GM21515 (cell line): ENCODE results near the gene OR1F1.
A peak's percentile ranks its signal among the peaks of the same experiment; 100 is the strongest.
"Not testable (repeated sequence)": the region's sequence is repeated elsewhere in the genome, so short reads cannot be mapped to it uniquely, and the experiment has no call there.

Experiments
- ATAC-seq: cut with Tn5 transposase; IDR thresholded peaks from one replicate; pipeline ENCODE4 v1.9.1; 2021; ENCODE audit not compliant: unreplicated experiment

OR1F1 gene

DNA sequence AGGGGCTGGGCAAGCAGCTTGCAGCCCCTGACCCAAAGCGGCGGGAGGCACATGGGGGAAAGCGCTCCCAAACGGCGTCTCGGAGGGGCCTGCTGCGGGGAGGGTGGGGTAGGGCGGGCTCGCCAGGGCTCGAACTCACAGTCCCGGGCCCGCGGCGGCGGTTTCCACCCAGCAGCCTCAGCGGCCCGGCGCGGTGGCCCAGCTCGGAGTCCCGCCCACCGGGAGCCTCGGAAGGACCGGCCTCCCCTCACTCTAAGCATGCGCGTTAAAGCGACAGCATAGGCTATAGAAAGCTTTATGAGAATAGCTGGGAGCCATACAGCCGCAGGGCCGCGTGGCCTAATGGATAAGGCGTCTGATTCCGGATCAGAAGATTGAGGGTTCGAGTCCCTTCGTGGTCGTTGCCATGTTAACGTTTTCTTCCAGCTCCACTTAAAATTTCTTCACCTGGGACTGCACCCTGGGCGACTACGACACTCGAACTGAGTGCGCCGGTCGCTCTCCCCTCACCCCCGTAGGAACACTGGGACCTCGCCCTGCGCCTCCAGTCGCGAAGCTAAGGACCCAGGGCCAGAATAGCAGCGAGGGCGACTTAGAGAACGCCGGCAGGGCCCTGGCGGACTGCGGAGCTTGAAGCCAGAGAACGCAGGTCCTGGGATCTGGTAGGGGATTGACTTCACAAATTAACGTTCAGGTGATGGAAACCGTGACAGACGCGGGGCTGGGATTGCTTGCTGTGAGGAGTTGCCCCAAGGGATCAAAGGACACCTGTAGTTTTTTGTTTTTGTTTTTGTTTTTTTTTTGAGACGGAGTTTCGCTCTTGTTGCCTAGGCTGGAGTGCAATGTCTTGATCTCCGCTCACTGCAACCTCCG, 37.4 kb upstream of the OR1F1 start:
- peak; percentile 65 for ATAC-seq

DNA sequence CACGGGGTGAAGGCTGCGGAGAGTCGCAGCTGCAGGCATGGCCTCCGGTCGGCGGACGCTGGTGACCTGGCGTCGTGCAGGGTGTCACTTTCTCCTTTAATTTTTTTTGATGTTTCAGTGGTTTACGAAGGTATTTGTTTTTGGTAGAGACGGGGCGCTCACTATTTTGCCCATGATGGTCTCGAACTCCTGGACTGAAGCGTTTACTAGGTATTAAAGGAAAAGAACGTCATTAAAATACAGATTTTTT, 36.1 kb upstream of the OR1F1 start:
- no peak for ATAC-seq

DNA sequence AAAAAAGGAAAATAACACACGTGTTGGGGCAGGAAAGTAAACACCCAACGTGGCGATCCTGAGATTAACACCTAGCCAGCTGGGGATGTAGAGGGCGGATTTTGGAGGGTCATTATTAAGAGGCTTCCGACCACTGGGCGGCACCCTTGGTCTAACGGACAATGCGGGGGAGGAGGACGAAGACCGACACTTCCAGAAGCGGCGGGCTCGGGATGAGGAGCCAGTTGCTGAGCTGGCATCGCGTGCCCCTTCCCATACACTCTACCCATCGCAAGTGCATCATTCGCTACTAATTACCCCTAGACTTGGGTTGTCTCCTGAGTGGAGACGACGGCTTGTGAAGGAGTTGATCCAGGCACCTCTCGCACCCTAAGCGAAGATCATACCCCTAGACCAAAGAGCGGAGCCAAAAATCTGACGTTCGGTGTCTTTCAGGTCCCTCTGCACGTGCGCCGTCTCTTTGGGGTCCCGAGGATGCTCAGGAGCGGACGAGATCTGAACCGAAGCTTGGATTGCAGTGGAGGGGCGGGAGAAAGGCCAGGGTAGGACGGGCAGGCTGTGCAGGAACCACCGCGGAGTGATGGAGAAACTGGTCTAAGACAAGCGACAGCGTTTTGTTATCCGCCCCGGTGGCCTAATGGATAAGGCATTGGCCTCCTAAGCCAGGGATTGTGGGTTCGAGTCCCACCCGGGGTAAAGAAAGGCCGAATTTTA, 35.6 kb upstream of the OR1F1 start:
- ATAC-seq = no peak

DNA sequence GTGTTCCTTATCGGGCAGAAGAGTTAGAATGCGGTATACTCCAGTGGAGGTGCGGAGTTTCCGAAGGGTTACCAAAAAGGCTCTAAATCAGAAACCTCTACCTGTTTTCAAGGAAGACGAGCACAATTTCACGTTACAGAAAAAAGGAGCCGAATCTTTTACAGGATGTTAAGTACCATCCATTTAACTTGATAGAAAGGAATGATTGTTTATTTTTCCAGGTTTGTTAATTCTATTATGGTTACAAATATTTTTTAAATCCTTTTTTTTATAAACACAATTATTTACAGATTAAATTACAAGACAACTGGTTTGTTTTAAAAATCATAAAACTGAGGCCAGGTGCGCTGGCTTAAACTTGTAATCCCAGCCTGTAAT, 35.0 kb upstream of the OR1F1 start:
- no peak for ATAC-seq

DNA sequence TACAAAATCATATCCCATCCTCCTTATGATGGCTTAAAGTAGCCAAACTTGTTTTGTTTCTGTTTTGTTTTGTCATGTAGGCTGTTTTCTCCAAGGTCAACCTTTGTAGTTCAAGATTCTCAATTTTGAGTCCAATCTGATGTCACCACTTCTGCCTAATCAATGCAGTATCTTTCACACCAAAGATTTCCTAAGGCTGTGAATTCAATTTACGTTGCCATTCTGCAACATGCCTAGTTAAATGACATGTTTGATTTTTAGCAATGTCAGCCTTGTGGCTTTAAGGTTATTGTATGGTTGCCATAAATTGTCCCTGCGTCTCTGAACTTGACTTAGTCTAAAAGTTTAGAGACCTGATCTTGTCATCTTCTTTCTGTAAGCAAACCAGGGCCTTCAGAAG, 32.8 kb upstream of the OR1F1 start:
- no peak for ATAC-seq

DNA sequence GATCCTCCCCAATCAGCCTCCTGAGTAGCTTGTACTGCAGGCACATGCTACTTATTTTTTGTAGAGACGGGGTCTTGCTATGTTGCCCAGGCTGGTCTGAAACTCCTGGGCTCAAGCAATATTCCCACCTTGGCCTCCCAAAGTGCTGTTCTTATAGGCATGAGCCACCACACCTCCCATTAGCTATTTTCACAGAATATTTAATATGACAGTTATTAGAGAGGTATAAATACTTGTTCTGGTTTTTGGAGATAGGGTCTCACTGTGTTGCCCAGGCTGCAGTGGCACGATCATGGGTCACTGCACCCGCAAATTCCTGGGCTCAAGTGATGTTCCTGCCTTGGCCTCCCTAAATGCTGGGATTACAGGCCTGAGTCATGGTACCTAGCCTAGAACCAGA, 32.0 kb upstream of the OR1F1 start:
- no peak for ATAC-seq

DNA sequence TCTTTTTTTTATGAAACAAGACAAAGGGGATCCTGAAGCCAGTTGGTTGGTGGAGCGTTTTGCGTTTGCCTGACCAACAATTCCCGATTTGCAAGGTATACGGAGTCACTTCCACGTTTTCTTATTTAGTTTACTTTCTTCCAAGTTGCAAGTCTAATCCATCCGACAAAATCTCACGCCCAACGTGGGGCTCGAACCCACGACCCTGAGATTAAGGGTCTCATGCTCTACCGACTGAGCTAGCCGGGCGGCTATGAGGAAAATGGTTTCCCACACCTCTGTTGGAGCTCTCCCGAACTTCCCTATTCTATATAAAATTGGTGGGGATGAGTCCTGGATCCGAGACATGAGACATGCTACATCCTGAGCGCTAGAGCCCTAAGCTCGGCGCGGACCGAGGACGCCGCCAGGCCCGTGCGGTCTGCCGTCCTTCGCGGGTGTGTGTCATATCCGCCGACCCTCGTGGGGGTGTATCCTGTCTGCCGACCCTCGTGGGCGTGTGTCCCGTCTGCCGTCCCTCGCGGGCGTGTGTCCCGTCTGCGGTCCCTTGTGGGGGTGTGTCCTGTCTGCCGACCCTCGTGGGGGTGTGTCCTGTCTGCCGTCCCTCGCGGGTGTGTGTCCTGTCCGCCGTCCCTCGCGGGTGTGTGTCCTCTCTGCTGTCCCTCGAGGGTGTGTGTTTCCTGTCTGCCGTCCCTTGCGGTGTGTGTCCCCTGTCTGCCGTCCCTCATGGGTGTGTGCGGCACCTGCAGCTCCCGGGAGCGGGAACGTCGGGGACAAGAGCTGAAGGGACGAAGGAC, 30.6 kb upstream of the OR1F1 start:
- no peak for ATAC-seq

DNA sequence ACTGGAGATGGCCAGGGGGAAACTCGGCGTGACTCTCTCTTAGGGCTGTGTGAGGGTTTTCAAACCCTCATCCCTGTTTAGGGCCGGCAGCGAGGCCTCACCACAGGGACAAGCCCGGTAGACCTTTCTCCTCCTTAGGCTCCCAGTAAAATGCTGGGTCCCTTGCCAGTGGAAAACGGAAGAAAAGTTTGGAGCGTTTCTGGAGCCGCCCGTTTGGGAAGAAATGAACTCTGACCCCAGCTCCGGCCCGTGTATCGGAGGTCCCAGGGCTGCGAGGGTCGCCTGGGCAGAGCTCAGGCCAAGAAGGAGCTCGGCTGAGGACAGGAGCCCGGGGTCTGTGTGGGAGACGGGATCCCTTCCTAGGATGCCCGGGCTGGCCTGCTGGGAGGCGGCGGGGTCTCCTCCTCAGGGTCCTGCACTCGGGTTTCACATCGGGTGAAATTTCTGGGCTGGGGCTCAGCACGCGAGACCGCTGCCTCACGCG, 29.9 kb upstream of the OR1F1 start:
- no peak for ATAC-seq

DNA sequence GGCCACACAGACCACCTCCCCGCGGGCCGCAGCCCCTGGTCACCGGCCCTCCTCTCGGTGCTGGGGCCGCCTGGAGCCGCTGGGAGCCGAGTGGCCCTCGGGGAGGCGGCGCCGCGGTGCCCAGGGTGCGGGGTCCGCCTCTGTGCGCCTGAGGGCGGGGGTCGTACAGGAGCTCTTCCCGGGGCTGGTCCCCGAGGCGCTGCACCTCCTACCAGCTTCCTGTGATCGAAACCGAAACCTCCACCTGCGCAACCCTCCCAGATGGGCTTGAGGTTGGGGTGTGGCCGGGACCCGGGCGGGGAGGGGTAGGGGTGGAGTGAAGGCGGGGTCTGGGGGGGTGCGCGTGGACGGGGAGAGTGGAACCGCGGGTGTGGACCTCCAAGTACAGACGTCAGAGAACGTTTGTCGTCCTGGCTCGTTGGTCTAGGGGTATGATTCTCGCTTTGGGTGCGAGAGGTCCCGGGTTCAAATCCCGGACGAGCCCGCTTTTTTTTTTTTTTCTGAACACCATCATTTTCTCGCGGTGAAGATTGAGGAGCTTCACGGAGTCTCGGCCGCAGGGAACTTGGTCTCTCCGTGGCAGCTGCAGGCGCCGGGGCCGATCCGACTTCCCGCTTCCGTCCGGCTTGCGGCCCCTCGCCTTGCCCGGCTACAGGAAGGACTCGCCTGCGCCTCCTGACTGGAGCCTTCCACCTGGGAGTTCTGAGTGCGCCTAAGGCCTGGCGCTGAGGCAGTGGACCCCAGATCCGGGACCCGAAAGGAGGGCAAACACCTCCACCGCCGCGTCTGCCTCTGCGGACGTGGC, 29.3 kb upstream of the OR1F1 start:
- ATAC-seq = peak; percentile 51

DNA sequence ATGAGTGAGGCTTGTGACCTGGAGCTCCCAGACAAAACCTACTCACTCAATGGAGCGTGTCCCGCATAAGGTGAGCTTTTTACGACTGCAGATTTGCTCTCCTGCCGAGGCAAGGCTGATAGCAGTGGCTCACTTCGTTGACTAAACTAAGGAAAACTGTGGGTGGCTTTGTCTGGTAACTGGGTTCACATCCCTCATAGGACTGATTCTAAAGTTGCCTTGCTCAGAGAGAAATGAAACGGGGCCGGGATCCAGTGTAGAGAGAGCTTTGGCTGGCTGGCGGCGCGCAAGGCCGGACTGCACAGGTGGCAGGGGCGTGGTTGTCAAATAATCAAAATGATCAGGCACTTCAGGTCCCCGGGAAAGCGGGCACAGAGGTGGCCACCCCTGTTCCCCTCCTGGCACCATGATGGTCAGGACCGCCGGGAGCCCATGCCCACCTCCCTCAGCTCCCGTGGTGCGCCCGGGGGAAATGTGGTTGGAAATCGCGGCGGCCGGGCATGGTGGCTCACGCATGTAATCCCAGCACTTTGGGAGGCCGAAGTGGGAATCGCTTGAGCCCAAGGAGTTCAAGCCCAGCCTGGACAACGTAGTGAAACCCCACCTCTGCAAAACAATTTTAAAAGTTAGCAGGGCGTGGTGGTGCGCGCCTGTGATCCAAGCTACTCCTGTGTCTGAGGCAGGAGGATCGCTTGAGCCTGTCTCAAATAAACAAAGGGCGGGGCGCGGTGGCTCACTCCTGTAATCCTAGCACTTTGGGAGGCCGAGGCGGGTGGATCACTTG, 26.6 kb upstream of the OR1F1 start:
- no peak for ATAC-seq

DNA sequence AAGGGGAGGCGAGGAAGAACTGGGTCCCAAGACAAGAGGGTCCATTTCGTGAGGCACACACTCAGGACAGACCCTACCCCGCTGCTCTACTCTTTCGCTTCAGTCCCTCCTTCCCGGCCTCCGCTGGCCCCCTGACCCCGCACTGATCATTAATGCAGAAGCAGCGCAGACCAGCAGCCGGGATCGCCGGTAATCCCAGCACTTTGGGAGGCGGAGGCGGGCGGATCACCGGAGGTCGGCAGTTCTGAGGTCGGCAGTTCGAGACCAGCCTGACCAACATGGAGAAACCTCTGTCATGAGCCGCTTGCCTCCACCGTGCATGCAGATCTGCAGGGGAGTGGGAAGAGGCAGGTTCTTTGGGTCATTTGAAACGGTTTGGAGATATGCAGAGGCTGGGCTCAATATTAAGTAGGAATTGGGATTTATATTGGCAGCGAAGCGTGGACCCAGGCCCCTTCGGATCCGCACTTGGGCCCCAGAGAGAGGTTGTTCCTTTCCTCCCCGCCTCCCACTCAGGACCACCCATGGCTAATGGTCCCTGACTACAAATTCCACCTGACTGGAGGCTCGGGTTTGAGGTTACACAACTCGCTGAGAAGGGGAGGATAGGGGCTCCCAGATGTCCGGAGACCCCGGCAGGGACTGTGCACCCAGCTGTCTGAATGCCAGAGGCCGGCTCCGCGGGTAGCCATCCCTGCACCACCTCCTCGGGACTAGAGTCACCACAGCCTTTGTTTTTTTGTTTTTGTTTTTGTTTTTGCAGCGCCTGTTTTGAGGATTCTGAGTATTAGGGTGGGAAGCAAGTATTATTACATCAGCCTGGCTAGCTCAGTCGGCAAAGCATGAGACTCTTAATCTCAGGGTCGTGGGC, 23.6 kb upstream of the OR1F1 start:
- ATAC-seq = no peak

DNA sequence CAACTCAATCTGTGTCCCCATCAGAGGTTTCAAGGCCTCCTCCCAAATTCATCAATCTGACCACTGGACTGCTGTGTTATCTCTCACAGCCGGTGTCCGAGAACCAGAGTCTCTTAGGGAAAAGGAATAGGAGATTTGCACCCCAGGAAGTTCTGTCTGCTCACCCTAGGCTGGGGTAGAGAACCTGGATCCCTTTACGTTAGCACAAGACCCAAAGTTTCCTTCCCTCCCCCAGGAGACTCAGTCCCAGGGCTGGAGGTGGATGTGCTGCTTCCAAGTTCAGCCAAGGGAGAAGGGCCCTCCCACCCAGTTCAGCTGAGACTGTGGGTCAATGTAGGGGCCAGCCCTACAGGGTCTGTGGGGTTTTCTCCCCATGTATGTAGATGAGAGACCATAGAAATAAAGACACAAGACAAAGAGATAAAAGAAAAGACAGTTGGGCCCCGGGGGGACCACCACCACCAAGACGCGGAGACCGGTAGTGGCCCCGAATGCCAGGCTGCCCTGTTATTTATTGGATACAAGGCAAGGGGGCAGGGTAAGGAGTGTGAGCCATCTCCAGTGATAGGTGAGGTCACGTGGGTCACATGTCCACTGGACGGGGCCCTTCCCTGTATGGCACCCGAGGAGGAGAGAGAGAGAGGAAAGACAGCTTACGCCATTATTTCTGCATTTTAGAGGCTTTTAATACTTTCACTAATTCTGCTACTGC, 22.7 kb upstream of the OR1F1 start:
- no peak for ATAC-seq

DNA sequence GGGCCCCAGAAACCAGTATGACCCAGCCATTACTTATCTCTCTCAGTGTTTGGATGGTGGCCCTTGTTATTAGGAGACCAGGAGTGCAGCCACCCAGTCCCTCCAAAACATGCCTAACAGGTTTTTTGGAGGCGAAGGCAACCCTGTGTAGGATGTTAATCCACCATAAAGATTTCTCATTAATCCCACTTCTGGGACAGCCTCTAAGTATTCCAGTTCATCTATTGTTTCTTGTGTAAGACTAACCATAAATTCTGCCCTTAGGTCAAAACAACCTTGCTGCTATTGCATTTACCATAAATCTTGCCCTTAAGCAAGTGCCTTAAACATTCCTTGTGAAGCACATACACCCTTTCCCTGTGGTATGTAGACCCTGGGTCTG, 21.5 kb upstream of the OR1F1 start:
- no peak for ATAC-seq

DNA sequence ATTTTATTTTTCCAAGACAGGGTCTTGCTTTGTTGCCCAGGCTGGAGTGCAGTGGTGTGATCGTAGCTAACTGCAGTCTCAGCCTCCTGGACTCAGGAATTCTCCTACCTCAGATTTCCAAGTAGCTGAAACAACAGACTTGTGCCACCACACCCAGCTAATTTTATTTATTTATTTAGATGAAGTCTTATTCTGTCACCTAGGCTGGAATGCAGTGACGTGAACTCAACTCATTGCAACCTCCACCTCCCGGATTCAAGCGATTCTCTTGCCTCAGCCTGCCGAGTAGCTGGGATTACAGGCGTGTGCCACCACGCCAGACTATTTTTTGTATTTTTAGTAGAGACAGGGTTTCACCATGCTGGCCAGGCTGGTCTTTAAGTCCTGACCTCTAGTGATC, 19.3 kb upstream of the OR1F1 start:
- ATAC-seq = not testable (repeated sequence)

DNA sequence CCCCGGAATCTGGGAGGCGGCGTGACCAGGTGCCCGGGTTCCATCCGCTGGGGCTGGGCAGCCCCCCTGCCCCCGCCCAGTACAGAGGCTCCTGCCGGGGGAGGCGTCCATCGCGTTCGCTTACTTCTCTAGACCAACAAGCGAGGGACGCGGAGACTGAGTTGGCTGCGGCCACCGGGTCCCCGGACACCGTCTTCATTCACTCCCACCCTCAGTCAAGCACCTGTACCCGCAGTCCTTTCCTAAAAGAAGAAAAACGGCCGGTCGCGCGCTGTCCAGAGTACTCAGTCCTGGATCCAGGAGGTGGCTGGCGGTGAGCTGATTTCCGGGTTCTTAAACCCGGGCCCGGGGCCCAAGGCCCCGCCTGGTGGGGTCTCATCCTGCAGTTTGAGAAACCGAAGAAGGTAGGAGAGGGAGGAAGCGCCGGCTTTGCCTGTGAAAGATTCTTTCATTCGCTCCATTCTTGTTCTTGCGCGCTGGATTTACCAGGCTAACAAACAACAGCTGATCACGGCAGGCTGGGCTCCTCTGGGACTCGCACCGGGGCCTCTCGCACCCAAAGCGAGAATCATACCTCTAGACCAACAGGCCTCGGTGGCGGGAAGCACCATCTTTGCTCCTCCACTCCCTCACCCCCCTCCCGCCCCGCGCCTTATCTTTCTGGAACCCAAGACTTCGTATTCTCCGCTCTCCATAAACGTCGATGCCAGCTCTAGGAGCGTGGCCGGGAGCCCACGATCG, 17.4 kb upstream of the OR1F1 start:
- no peak for ATAC-seq

DNA sequence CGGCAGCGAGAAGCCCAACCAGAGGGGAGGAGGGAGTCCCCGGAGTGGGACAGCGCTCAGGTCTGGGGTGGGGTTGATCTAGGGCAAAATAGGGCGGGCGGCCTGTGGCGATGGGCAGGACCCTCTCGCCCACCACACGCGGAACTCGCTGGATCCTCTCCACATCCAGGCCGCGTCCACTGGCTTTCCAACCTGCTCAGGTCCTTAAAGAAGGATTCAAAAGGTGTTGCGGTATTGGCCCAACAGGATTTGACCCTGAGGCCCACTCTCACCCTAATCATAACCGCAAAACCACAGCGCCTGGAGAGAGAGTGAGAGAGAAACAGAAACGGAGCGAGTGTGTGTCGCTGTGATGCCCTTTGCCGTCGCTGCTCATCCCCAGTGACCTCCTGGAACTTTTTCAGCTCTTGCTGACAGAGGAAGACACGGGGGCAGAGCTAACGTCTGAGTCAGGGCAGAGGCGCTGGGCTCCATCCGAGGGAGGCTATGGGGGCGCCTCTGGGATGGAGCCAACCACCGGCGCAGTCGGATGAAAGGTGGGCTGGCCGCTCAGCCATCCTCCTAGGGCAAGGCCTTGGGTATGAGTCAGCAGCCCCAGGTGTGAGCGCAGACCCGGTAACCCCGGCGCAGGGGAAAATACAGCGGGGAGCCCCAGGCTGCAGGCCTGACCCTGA, 16.7 kb upstream of the OR1F1 start:
- no peak for ATAC-seq

DNA sequence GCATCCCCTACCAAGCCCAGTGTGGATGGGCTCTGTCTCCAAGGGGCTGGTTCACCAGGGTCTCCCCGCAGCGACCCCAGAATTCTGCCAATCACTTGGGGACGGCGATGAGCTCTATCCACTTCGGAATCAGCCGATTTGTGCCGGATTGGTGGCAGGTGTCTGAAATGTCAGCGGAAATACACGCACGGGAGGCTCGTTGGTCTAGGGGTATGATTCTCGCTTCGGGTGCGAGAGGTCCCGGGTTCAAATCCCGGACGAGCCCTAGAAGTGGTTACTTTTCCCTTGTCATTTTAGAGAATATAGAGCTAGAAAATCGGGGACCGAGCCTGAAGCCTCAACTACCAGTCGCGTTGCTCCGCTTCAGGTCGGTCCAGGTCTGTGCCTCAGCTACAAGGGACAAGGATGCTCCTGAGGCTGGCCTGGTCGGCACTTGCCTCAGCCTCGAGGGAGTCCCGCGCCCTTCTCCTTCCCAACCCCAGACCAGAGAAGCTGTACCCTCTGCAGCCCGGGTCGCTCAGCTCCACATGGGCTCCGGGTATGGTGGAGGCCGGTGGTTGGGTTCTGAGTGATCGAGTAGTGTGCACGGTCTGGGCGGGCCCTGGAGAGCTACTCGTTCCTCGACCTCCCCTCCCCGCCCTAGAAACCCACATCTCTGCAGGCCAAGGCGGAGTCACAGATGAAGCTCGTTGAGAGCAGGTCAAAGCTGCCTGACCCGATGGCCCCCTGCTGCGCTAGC, 16.0 kb upstream of the OR1F1 start:
- no peak for ATAC-seq
